ENCODE measurements around the gene HOXC13. TPM values are rescaled to one million over a fixed set of nuclear protein-coding genes. Genes with fewer than 3 reads are reported as not detected.

The HOXC13 gene
- total and polyA plus RNA-seq, 2 experiments from 2014 or later = 0.10 TPM; not detected in 1

DNA sequence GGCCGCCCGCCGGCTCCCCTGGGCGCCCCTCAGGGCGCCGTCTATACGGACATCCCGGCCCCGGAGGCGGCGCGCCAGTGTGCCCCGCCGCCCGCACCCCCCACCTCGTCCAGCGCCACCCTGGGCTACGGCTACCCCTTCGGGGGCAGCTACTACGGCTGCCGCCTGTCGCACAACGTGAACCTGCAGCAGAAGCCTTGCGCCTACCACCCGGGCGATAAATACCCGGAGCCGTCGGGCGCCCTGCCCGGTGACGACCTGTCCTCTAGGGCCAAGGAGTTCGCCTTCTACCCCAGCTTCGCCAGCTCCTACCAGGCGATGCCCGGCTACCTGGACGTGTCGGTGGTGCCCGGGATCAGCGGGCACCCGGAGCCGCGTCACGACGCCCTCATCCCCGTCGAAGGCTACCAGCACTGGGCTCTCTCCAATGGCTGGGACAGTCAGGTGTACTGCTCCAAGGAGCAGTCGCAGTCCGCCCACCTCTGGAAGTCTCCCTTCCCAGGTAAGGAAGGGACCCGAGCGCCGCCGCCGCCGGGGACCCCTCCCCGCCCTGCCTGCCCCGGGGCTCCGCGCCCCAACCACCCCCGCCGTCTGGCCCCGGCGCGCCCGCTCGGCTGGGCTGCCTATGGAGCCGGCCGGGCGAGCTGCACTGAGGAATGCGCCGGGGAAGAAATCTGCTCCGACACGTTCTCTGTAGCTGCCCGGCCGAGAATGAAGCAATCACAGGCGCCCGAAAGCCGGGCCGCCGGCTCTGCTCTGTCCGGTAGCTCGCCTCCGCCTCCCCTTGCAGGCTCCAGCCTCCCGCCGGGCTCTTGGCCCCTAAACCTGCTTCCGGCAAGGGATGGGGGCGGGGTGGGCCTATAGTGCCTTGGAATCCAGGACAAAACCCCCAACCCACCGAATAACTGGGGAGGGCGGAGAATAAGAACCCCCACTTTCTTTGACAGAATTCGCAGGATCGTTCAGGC, 794 bp downstream of the HOXC13 start:
- Mint-ChIP-seq H3K4me1 (peaks cover 22% of the 10 kb centered on the region), H3K36me3 (ENCODE audit: low read depth) (no peaks in the 10 kb centered on the region), H3K9me3 (no peaks in the 10 kb centered on the region; the same call in 2 of the 3 replicates), H3K27me3 (ENCODE audit: insufficient read depth, low read depth, poor library complexity) (peaks cover 97% of the 10 kb centered on the region), H3K4me3 (peak overlapping the region; percentile 53; the same call in 1 of the 3 replicates), H3K27ac (no peak overlapping the region)
- TF ChIP-seq, protein P1, sequence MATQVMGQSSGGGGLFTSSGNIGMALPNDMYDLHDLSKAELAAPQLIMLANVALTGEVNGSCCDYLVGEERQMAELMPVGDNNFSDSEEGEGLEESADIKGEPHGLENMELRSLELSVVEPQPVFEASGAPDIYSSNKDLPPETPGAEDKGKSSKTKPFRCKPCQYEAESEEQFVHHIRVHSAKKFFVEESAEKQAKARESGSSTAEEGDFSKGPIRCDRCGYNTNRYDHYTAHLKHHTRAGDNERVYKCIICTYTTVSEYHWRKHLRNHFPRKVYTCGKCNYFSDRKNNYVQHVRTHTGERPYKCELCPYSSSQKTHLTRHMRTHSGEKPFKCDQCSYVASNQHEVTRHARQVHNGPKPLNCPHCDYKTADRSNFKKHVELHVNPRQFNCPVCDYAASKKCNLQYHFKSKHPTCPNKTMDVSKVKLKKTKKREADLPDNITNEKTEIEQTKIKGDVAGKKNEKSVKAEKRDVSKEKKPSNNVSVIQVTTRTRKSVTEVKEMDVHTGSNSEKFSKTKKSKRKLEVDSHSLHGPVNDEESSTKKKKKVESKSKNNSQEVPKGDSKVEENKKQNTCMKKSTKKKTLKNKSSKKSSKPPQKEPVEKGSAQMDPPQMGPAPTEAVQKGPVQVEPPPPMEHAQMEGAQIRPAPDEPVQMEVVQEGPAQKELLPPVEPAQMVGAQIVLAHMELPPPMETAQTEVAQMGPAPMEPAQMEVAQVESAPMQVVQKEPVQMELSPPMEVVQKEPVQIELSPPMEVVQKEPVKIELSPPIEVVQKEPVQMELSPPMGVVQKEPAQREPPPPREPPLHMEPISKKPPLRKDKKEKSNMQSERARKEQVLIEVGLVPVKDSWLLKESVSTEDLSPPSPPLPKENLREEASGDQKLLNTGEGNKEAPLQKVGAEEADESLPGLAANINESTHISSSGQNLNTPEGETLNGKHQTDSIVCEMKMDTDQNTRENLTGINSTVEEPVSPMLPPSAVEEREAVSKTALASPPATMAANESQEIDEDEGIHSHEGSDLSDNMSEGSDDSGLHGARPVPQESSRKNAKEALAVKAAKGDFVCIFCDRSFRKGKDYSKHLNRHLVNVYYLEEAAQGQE (IDR thresholded peaks at IDR 0.05; ENCODE audit: unreplicated experiment) = no peak
- TF ChIP-seq ZNF331 (CRISPR knock-in tag; IDR thresholded peaks at IDR 0.05; ENCODE audit: low read depth) = no peak
- no peak for TF ChIP-seq STAT1 (IDR thresholded peaks at IDR 0.05; ENCODE audit: unreplicated experiment)
- no peak for TF ChIP-seq POLR2AphosphoS5 (IDR thresholded peaks at IDR 0.05; ENCODE audit: low read depth)
- TF ChIP-seq EZH2phosphoT487 (IDR thresholded peaks at IDR 0.05; ENCODE audit: unreplicated experiment) = peak; percentile 74
- TF ChIP-seq CREB1 (CRISPR knock-in tag; IDR thresholded peaks at IDR 0.05; ENCODE audit: low read depth) = no peak
- TF ChIP-seq EZH2 (IDR thresholded peaks at IDR 0.05; ENCODE audit: low read depth, unreplicated experiment) = peak; percentile 89
- H3F3A ChIP-seq (replicated peaks; ENCODE audit: low read depth) = peaks cover 36% of the 10 kb centered on the region
- ATAC-seq (peak; percentile 47), DNase-seq (ENCODE audit: low spot score) (peak; percentile 84)
- peak overlapping the region; percentile 72 for H3K4me2 ChIP-seq
- H3K79me2 ChIP-seq (replicated peaks; ENCODE audit: insufficient read depth) = no peaks in the 10 kb centered on the region
- H3K27me3 ChIP-seq (ENCODE audit: insufficient read depth) = peaks cover 100% of the 10 kb centered on the region
- H2AFZ ChIP-seq = no peak overlapping the region
- no peaks in the 10 kb centered on the region for H3K9me2 ChIP-seq (ENCODE audit: insufficient read depth)
- peaks cover 32% of the 10 kb centered on the region for H3K4me1 ChIP-seq (ENCODE audit: insufficient read depth)
- peak overlapping the region; percentile 50 for H3K4me3 ChIP-seq
- H3K27ac ChIP-seq (ENCODE audit: low read depth) = no peak overlapping the region
- H4K20me1 ChIP-seq (replicated peaks; ENCODE audit: insufficient read depth) = peaks cover 55% of the 10 kb centered on the region
- no peaks in the 10 kb centered on the region for H3K36me3 ChIP-seq (ENCODE audit: insufficient read depth)

DNA sequence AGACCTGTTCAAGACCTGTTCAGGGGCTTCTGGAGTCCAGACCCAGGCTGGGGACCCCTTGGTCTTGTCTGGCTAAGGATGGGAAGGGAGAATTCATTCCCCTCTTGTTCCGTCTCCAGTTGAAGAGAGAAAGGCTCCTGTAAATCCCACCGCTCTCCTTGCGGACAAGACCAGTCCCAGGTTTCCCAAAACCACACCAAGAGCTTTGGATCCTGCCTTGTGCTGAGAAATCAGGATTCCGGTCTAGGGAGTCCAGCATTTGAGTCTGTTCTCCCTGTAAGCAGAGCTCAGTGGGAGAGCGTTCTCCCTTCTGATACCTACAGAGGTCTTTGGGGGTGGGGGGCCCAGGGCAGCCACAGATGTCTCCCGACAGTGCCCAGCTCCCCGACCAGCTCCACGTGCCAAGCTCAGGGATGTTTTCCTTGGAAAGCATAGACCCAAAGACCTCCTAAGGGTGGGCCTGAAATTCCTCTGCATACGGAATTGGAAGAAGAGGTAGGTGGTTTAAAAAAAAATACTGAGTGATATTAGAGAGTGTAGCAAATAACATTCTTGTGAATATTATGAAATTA, 1.9 kb downstream of the HOXC13 start:
- Histone ChIP-seq H4K20me1 (replicated peaks; ENCODE audit: insufficient read depth) (peaks cover 54% of the 10 kb centered on the region), H3K9me2 (ENCODE audit: insufficient read depth) (no peaks in the 10 kb centered on the region), H2AFZ (no peak overlapping the region), H3K4me1 (ENCODE audit: insufficient read depth) (peaks cover 24% of the 10 kb centered on the region), H3K4me3 (no peak overlapping the region), H3K36me3 (ENCODE audit: insufficient read depth) (no peaks in the 10 kb centered on the region), H3K4me2 (no peak overlapping the region), H3K27ac (ENCODE audit: low read depth) (no peak overlapping the region), H3K79me2 (replicated peaks; ENCODE audit: insufficient read depth) (no peaks in the 10 kb centered on the region), H3F3A (replicated peaks; ENCODE audit: low read depth) (peaks cover 28% of the 10 kb centered on the region), H3K27me3 (ENCODE audit: insufficient read depth) (peaks cover 100% of the 10 kb centered on the region)
- Mint-ChIP-seq H3K9me3 (no peaks in the 10 kb centered on the region; the same call in 2 of the 3 replicates), H3K4me3 (peak overlapping the region; percentile 44; the same call in 1 of the 3 replicates), H3K27me3 (ENCODE audit: insufficient read depth, low read depth, poor library complexity) (peaks cover 97% of the 10 kb centered on the region), H3K4me1 (peaks cover 22% of the 10 kb centered on the region), H3K27ac (no peak overlapping the region), H3K36me3 (ENCODE audit: low read depth) (no peaks in the 10 kb centered on the region)
- ATAC-seq = no peak
- peak; percentile 26 for DNase-seq (ENCODE audit: low spot score)
- TF ChIP-seq EZH2 (IDR thresholded peaks at IDR 0.05; ENCODE audit: low read depth, unreplicated experiment) = peak; percentile 81
- TF ChIP-seq EZH2phosphoT487 (IDR thresholded peaks at IDR 0.05; ENCODE audit: unreplicated experiment) = peak; percentile 11
- TF ChIP-seq NANOG (IDR thresholded peaks at IDR 0.05; ENCODE audit: borderline replicate concordance) = no peak

Data from GM23338 (cell line).